GM23338 (cell line): ENCODE data around the gene AR. TPM values are rescaled to one million over a fixed set of nuclear protein-coding genes. Genes with fewer than 3 reads are reported as not detected.

Experiments
- ATAC-seq: fragments of 200-7000 bp; cut with Tn5 transposase; 3 replicates; pipeline ENCODE4 v1.9.1; 2020
- DNase-seq: peaks from one replicate; pipeline ENCODE4 v3.0.0-alpha.2; 2015; ENCODE audit warnings: low spot score
- H2AFZ ChIP-seq: fragments of 200-600 bp; sonication (generic); 2 replicates; pipeline ENCODE4 v1.8.0; 2016; ENCODE audit warnings: antibody characterized with exemption, mild to moderate bottlenecking, moderate library complexity
- H3F3A ChIP-seq: fragments of 200-600 bp; sonication (generic); replicated peaks from 2 replicates; pipeline ENCODE4 v1.8.0; 2017; ENCODE audit warnings: antibody characterized with exemption, mixed run types, low read depth
- H3K27ac ChIP-seq: fragments of 200-600 bp; sonication (generic); 2 replicates; pipeline ENCODE4 v1.6.1; 2016; ENCODE audit warnings: low read depth
- H3K27me3 ChIP-seq: fragments of 200-600 bp; sonication (generic); 2 replicates; pipeline ENCODE4 v1.8.0; 2016; ENCODE audit warnings: mild to moderate bottlenecking, mixed run types, moderate library complexity; ENCODE audit not compliant: insufficient read depth
- H3K36me3 ChIP-seq: fragments of 200-600 bp; sonication (generic); 2 replicates; pipeline ENCODE4 v1.8.0; 2016; ENCODE audit warnings: mild to moderate bottlenecking; ENCODE audit not compliant: insufficient read depth
- H3K4me1 ChIP-seq: fragments of 200-600 bp; sonication (generic); 2 replicates; pipeline ENCODE4 v1.8.0; 2016; ENCODE audit warnings: mild to moderate bottlenecking, moderate library complexity; ENCODE audit not compliant: insufficient read depth
- H3K4me2 ChIP-seq: fragments of 200-600 bp; sonication (generic); 2 replicates; pipeline ENCODE4 v1.7.1; 2017; ENCODE audit warnings: mixed run types
- H3K4me3 ChIP-seq: fragments of 200-600 bp; sonication (generic); 2 replicates; pipeline ENCODE4 v1.6.1; 2016; ENCODE audit warnings: mixed run types
- H3K79me2 ChIP-seq: fragments of 200-600 bp; sonication (generic); replicated peaks from 2 replicates; pipeline ENCODE4 v1.8.0; 2017; ENCODE audit warnings: mild to moderate bottlenecking; ENCODE audit not compliant: insufficient read depth
- H3K9me2 ChIP-seq: fragments of 200-600 bp; sonication (generic); 2 replicates; pipeline ENCODE4 v1.8.0; 2017; ENCODE audit not compliant: insufficient read depth
- H4K20me1 ChIP-seq: fragments of 200-600 bp; sonication (generic); replicated peaks from 2 replicates; pipeline ENCODE4 v1.8.0; 2017; ENCODE audit warnings: mild to moderate bottlenecking; ENCODE audit not compliant: insufficient read depth
- H3K27ac Mint-ChIP-seq: 2 replicates; pipeline ENCODE4 v1.8.0; 2020; ENCODE audit warnings: inconsistent platforms, mild to moderate bottlenecking, moderate library complexity, mixed read lengths
- H3K27me3 Mint-ChIP-seq: 3 replicates; pipeline ENCODE4 v1.8.0; 2022; ENCODE audit warnings: low read depth, mild to moderate bottlenecking, moderate library complexity, mixed read lengths, inconsistent platforms; ENCODE audit not compliant: insufficient read depth, poor library complexity
- H3K36me3 Mint-ChIP-seq: 3 replicates; pipeline ENCODE4 v1.8.0; 2021; ENCODE audit warnings: low read depth, mild to moderate bottlenecking, inconsistent platforms, moderate library complexity, mixed read lengths
- H3K4me1 Mint-ChIP-seq: 3 replicates; pipeline ENCODE4 v1.8.0; 2020; ENCODE audit warnings: mild to moderate bottlenecking, inconsistent platforms, mixed read lengths
- H3K4me3 Mint-ChIP-seq: 3 replicates; pipeline ENCODE4 v1.8.0; 2021; ENCODE audit warnings: moderate library complexity, mild to moderate bottlenecking, inconsistent platforms, mixed read lengths
- H3K9me3 Mint-ChIP-seq: 3 replicates; pipeline ENCODE4 v1.8.0; 2020; ENCODE audit warnings: moderate library complexity, mild to moderate bottlenecking, inconsistent platforms, mixed read lengths
- CREB1 ChIP-seq: fragments of 250-450 bp; sonication (Bioruptor Pico); IDR thresholded peaks from 2 replicates; pipeline ENCODE4 v1.5.0; 2020; ENCODE audit warnings: low read depth, mild to moderate bottlenecking, moderate library complexity
- CTCF ChIP-seq, 2 experiments: fragments of 200-600 bp in 1 of 2; sonication (generic) in 1 of 2; conservative IDR thresholded peaks; 2 replicates each; pipeline versions ENCODE4 v1.5.1 to v1.6.1; 2016 to 2017; ENCODE audit warnings: antibody characterized with exemption in 2 of 2, low read depth in 2 of 2, mild to moderate bottlenecking in 2 of 2, moderate library complexity in 1 of 2
- EZH2 ChIP-seq: fragments of 200-600 bp; sonication (generic); IDR thresholded peaks from one replicate; pipeline ENCODE4 v1.8.0; 2017; ENCODE audit warnings: antibody characterized with exemption, mild to moderate bottlenecking, low read depth; ENCODE audit not compliant: unreplicated experiment
- EZH2phosphoT487 ChIP-seq: fragments of 200-600 bp; sonication (generic); IDR thresholded peaks from one replicate; pipeline ENCODE4 v1.8.1; 2018; ENCODE audit warnings: antibody characterized with exemption; ENCODE audit not compliant: unreplicated experiment
- JUNB ChIP-seq: IDR thresholded peaks from one replicate; pipeline ENCODE4 v1.6.1; 2016; ENCODE audit warnings: antibody characterized with exemption; ENCODE audit not compliant: unreplicated experiment
- NANOG ChIP-seq: IDR thresholded peaks from 2 replicates; pipeline ENCODE4 v1.6.1; 2016; ENCODE audit warnings: antibody characterized with exemption, borderline replicate concordance
- POLR2AphosphoS5 ChIP-seq: IDR thresholded peaks from 2 replicates; pipeline ENCODE4 v1.6.1; 2016; ENCODE audit warnings: antibody characterized with exemption, low read depth
- REST ChIP-seq: IDR thresholded peaks from one replicate; pipeline ENCODE4 v1.6.1; 2018; ENCODE audit warnings: antibody characterized with exemption; ENCODE audit not compliant: unreplicated experiment
- STAT1 ChIP-seq: IDR thresholded peaks from one replicate; pipeline ENCODE4 v1.6.1; 2016; ENCODE audit warnings: antibody characterized with exemption; ENCODE audit not compliant: unreplicated experiment
- ZNF114 ChIP-seq: fragments of 250-450 bp; sonication (Bioruptor Pico); IDR thresholded peaks from 2 replicates; pipeline ENCODE4 v1.5.0; 2020; ENCODE audit warnings: mild to moderate bottlenecking, moderate library complexity
- ZNF331 ChIP-seq: fragments of 250-450 bp; sonication (Bioruptor Pico); IDR thresholded peaks from 2 replicates; pipeline ENCODE4 v1.5.0; 2020; ENCODE audit warnings: low read depth, mild to moderate bottlenecking, moderate library complexity
- ZNF462 ChIP-seq: fragments of 250-450 bp; sonication (Bioruptor Pico); IDR thresholded peaks from 2 replicates; pipeline ENCODE4 v1.5.0; 2020; ENCODE audit warnings: mild to moderate bottlenecking, moderate library complexity
- polyA plus RNA-seq: library from polyadenylated mRNA; unstranded; fragments of >200 nt; fragmentation: Nextera tagmentation; extraction: Ambion mirVana; gene quantifications from 2 replicates; pipeline ENCODE4 v1.2.1, GENCODE V29; 2016
- total RNA-seq: library from RNA; depleted of rRNA; stranded (reverse); fragments of >200 nt; shearing (Covaris generic); gene quantifications from 2 replicates; pipeline ENCODE4 v1.2.3, GENCODE V29; 2014
- TF ChIP-seq, protein P1 (sequence below): IDR thresholded peaks from 2 replicates; pipeline ENCODE4 v1.6.1; 2016; ENCODE audit warnings: antibody characterized with exemption

Gene AR
- total and polyA plus RNA-seq, 2 experiments from 2014 or later = 11.2 to 13.3 TPM

DNA sequence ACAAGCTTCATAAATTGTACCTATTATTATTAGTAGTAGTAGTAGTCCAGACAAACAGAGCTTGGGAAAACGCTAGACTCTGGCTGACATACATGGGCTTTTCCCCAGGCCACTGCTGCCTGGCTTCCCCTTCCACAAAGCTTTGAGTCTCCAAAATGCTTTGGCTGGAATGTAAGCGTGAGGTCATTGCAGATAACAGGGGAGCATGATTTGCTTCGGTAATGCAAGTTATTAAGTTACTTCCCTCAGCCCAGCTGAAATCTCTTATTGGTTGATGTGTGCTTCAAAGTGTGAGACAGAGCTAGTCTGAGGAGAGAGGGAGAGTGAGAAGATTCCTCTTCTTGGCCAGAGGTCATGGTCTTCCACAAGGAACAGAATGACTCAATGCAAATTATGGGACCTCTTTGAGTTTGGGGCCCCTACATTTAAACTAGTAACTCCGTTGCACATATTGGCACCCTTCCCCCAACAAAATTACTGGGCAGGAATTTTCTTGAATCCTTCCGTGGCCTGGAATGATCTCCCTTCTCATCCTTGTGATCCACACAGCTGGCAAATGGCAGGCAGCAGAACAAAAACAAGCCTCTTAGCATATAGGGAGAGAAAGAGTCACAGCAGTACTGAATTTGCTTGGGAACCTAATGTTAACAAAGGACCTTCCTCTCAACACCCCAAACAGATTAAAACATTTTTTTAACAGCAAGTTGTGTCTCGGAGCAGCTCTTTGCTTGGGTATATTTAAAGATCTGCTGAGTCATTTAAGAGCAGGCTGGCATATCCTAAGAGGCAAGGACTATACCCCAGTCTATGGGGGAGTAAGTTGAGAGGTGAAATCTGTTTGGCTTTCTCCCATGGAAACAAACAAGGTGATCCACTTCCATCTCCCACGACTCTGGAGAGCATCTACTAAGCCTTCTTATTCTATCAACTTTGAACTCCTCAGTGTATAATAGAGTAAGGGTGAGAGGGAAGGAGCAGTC is 19.9 kb downstream of the AR start:
- Histone ChIP-seq H3F3A (no peaks in the 10 kb centered on the region), H3K36me3 (no peaks in the 10 kb centered on the region), H3K9me2 (no peaks in the 10 kb centered on the region), H2AFZ (no peak overlapping the region), H3K4me2 (no peak overlapping the region), H4K20me1 (no peaks in the 10 kb centered on the region), H3K27me3 (no peaks in the 10 kb centered on the region), H3K4me1 (peaks cover 7% of the 10 kb centered on the region; the same call in 1 of the 2 replicates), H3K4me3 (no peak overlapping the region), H3K79me2 (peaks cover 44% of the 10 kb centered on the region), H3K27ac (no peak overlapping the region)
- Mint-ChIP-seq H3K9me3 (no peaks in the 10 kb centered on the region), H3K27me3 (no peaks in the 10 kb centered on the region), H3K4me1 (peaks cover 25% of the 10 kb centered on the region; the same call in 2 of the 3 replicates), H3K27ac (peak overlapping the region; percentile 50; the same call in 1 of the 2 replicates), H3K36me3 (peaks cover 2% of the 10 kb centered on the region; the same call in 1 of the 3 replicates), H3K4me3 (no peak overlapping the region)
- ATAC-seq = no peak
- no peak for DNase-seq
- no peak for TF ChIP-seq NANOG
- TF ChIP-seq, protein P1, sequence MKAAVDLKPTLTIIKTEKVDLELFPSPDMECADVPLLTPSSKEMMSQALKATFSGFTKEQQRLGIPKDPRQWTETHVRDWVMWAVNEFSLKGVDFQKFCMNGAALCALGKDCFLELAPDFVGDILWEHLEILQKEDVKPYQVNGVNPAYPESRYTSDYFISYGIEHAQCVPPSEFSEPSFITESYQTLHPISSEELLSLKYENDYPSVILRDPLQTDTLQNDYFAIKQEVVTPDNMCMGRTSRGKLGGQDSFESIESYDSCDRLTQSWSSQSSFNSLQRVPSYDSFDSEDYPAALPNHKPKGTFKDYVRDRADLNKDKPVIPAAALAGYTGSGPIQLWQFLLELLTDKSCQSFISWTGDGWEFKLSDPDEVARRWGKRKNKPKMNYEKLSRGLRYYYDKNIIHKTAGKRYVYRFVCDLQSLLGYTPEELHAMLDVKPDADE = no peak
- no peak for TF ChIP-seq JUNB
- no peak for TF ChIP-seq ZNF331
- TF ChIP-seq CTCF (conservative IDR thresholded peaks at IDR 0.05; ENCODE audit: low read depth in 2 of 2) = no peak
- no peak for TF ChIP-seq REST
- TF ChIP-seq ZNF114 = no peak
- no peak for TF ChIP-seq EZH2
- no peak for TF ChIP-seq POLR2AphosphoS5
- TF ChIP-seq CREB1 (CRISPR knock-in tag) = no peak
- TF ChIP-seq ZNF462 (CRISPR knock-in tag) = no peak
- no peak for TF ChIP-seq STAT1
- TF ChIP-seq EZH2phosphoT487 = no peak
